ENCODE results near the gene LAMA3. TPM values are rescaled to one million over a fixed set of nuclear protein-coding genes. Genes with fewer than 3 reads are reported as not detected.

Gene LAMA3
- total and polyA plus RNA-seq, 10 of the 15 experiments (the other 5 are each of a cell fraction or from before 2014, with no cell fraction given), result 0.37 to 6.5 (median 5.4) TPM

- ATAC-seq (no peak), FAIRE-seq (no peak), DNase-seq (ENCODE audit: low read depth, low spot score) (no peak)
- no peak overlapping the region for H3K27ac ChIP-seq (ENCODE audit: control insufficient read depth, insufficient read depth)
- TF ChIP-seq SREBF2 (IDR thresholded peaks at IDR 0.05; ENCODE audit: low read length) (no peak), MAX (IDR thresholded peaks at IDR 0.05; ENCODE audit: low read depth, low read length) (no peak), SIX5 (IDR thresholded peaks at IDR 0.05; ENCODE audit: low read depth, low read length, severe bottlenecking) (no peak), ZBTB4 (CRISPR knock-in tag; IDR thresholded peaks at IDR 0.05) (no peak), TBL1XR1 (IDR thresholded peaks at IDR 0.05; ENCODE audit: low read depth, low read length) (no peak), KLF5 (IDR thresholded peaks at IDR 0.05; ENCODE audit: partially characterized antibody) (no peak), RB1 (IDR thresholded peaks at IDR 0.05; ENCODE audit: borderline replicate concordance) (no peak), NFYA (IDR thresholded peaks at IDR 0.05; ENCODE audit: borderline replicate concordance, low read depth, low read length) (no peak), MYB (IDR thresholded peaks at IDR 0.05; ENCODE audit: borderline replicate concordance, low read depth, low read length) (no peak), ZBED1 (IDR thresholded peaks at IDR 0.05; ENCODE audit: borderline replicate concordance) (no peak), BHLHE40 (IDR thresholded peaks at IDR 0.05; ENCODE audit: borderline replicate concordance in 1 of 2, low read depth in 2 of 2, low read length in 1 of 2) (no peak)
- no peak overlapping the region for H3K9ac ChIP-seq (ENCODE audit: control insufficient read depth, insufficient read depth, low read length)
- RAD21 ChIA-PET (ENCODE audit: unreplicated experiment), result interaction anchor here (0.9 to 1.8 kb wide), 2 partner anchors 11 to 62 kb away, joined by 3 to 8 read pairs; no protein-coding TSS in a partner anchor
- CTCF ChIA-PET, result interaction anchor here (0.6 to 0.7 kb wide), 2 partner anchors 63 to 227 kb away, joined by 4 read pairs; no protein-coding TSS in a partner anchor
- no peaks in the 10 kb centered on the region; a peak in 1 of 4 replicates for H3K27me3 ChIP-seq (replicated peaks in 1 of 2; ENCODE audit: control insufficient read depth in 2 of 2, insufficient read depth in 2 of 2, low read length in 1 of 2)
- peaks cover 5% of the 10 kb centered on the region; the same call in 2 of the 3 replicates for H3K9me3 ChIP-seq (replicated peaks; ENCODE audit: control insufficient read depth, insufficient read depth, low read length)
- no TSS peak for BruUV-seq (replicated peaks)
- H3K4me2 ChIP-seq (ENCODE audit: control insufficient read depth, insufficient read depth), result no peak overlapping the region
- no peaks in the 10 kb centered on the region for H3K79me2 ChIP-seq (ENCODE audit: control insufficient read depth, insufficient read depth, low read length)
- H3K4me3 ChIP-seq, result no peak overlapping the region
- H3K4me1 ChIP-seq (ENCODE audit: control insufficient read depth, insufficient read depth, low read length), result no peaks in the 10 kb centered on the region
- H4K20me1 ChIP-seq (ENCODE audit: control insufficient read depth, insufficient read depth), result no peaks in the 10 kb centered on the region
- in situ Hi-C loops (cut with MboI), result no loop called here
- POLR2A ChIA-PET, result interaction anchor here (1.0 kb wide), 1 partner anchor 9 kb away, joined by 3 read pairs; no protein-coding TSS in a partner anchor
- intact Hi-C loops (cut with micrococcal nuclease; ENCODE audit: unreplicated experiment), result no loop called here
- H3K36me3 ChIP-seq (ENCODE audit: control insufficient read depth in 2 of 2, insufficient read depth in 2 of 2, low read length in 1 of 2), result no peaks in the 10 kb centered on the region
- H2AFZ ChIP-seq (ENCODE audit: control insufficient read depth, low read depth, low read length), result no peak overlapping the region
- SMC1A ChIA-PET (ENCODE audit: uncharacterized antibody, unreplicated experiment), result interaction anchor here (0.6 to 1.3 kb wide), 3 partner anchors 10 to 27 kb away, joined by 3 to 6 read pairs (median 3); no protein-coding TSS in a partner anchor
- WGBS (ENCODE audit: insufficient coverage, insufficient replicate concordance, low lambda C conversion rate, missing lambda C conversion rate), result 38% methylated on average over 11 of the region's 11 CpGs
Measured at GRCh38 chr18:23641143-23641720, 48.0 kb upstream of the LAMA3 start.

Measured in GM12878 (cell line).